HG03280 (cell line): ENCODE results near the gene SPTLC2.
A peak's percentile ranks its signal among the peaks of the same experiment; 100 is the strongest.

Experiments
- ATAC-seq: cut with Tn5 transposase; IDR thresholded peaks from one replicate; pipeline ENCODE4 v1.9.1; 2021; ENCODE audit warnings: mild to moderate bottlenecking, moderate library complexity; ENCODE audit not compliant: unreplicated experiment

The SPTLC2 gene

DNA sequence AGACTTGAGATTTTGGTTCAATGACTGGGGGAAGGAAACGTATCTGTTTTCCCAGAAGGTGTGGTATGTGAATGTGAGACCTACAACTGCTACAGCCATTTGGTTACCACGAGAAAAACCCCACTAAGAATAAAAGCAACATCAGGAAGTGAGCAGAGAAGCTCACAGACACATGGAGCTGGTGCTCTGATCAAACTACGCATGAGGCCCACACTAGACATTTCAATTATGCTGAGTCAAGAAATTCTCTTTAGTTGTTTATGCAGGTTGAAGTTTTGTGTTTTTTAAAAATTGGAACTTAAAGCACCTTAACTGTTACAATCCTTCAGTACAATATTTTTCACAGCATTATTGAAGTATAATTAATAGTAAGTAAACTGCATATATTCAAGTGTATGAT, 8.9 kb upstream of the SPTLC2 start:
- no peak for ATAC-seq

DNA sequence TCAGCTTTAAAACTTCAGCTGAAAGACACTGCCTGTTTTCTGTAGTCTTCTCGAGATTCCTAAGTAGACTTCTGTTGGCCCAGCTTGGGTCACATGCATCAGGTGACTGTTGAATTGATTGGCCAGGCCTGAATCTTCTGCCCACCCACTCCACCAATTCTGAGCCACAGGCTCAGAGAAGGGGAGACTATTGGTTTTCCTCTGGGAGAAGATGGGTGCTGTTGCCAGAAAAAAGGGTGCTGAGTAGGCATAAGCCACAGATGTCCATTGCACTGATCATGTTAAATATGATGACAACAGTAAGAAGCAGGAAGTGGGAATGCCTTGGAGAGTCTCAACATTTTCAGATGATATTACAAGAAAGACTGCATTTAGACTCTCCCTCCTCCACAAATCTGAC, 6.8 kb upstream of the SPTLC2 start:
- no peak for ATAC-seq

DNA sequence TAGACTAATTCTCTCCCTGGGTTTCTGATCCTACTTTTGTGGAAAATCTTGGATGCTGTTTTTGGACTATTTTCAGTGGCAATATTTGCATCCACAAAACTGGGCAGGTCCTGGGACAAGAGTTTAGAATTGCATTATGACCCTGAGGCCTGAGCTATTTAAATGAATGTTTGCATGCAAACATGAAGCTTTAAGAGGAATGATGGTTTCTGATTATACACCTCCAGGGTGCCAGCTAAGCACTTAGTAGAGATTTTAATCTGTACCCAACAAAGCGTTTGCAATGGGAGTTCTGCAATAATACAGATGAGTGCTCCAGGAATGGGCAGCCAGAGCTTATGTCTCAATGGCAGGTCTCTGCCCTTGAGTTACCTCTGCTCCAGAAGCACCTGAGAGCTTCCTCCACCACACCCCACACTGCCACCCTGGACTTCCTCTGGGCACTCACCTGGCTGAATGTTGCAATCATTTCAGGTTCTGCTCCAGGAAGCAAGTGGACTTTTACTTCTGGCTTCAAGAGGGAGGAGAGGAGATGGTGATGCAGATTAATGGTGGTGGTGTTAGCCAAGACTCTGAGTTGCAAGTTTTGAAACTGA, 6.0 kb upstream of the SPTLC2 start:
- no peak for ATAC-seq

DNA sequence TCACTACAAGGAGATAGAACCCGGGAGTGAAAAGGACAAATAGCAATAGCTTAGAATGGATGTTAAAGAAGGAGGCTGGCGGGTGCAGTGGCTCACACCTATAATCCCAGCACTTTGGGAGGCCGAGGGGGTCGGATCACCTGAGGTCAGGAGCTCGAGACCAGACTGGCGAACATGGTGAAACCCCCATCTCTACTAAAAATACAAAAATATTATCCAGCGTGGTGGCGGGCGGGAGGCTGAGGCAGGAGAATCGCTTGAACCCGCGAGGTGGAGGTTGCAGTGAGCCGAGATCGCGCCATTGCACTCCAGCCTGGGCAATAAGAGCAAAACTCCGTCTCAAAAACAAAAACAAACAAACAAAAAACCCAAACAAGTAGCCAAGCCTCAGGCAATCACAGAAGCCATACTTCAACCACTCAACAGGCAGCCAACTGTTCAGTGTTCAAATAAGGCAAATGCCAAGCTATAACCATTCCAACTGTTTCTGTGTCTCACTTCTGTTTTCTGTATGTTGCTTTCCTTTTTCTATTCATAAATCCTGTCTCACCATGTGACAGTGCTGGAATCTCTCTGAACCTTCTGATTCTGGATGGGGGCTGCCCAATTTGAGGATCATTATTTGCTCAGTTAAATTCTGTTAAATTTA, 3.9 kb upstream of the SPTLC2 start:
- no peak for ATAC-seq

DNA sequence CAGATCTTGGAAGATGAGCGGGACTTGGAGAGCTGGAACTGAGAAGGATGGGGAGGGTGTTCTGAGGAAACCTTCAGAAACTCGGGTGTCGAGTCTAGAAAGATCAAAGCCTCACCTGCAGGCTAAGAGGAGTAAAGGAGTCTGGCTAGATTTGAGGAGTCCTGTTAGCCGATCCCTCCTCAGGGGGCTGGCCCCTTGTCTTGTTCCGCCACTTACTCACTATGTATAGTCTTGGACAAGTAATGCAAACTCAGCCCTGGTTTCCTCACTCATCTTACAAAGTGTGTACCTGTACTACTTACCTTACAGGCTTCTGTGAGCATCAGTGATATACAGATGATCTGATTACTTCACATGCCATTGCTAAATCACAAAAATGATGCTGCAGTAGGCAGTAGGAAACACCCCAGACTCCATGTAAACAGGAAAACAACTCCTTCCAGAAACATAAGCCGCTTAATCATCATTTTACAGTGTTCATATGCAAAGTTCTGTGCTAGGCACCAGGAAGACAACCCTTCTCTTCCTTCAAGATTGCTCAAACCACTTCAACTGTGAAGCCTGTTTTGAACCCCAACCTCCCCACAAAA, 2.0 kb upstream of the SPTLC2 start:
- ATAC-seq = no peak

DNA sequence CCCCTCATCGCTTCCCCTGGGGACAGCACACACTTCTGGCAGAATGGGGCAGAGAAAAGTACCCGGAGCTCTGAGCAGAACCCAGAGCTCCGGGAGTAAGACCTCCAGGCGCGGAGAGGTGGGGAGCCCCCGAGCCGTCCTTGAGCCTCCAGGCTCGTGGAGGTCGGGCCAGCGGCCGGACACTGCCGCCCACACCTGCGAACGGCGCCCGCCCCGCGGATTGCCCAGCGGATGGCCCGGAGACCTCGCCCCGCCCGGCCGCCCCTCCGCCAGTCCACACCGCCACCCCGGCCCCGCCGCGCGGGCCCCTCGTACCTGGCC, 344 bp downstream of the SPTLC2 start:
- peak; percentile 0 for ATAC-seq

DNA sequence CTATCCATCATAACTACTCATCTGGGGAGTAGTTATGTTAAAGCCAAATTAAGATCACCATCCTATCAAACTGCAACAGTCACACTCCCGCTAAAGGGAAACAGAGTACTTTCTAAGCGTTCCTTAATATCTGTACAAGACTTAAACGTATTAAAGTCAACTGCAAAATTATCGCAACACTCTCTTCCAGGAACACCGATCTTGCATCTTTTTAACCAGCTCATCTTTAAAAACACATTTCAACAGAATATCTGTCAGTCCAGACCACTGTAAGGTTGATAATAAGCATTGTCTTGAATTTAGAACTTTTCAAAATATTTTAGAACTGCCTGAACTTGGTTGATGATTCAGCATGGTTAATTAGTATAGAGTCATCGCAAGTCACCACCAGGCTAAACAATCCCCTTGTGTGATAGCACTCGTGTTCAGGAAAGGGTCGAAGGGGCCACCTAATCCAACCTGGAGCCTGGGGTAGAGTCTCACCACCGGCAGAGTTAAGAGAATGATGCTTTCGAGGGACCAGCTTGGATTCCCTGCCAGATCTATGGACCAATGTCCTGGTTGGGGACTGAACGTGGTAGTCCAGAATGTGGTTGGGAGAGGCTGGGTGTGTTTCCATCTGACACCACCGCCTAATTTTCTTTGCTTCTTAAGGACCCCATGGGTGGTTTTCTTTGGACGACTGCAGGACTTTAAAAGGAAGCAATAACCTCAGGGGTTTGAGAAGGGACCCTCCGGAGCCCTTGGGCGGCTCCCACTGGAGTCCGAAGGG, 890 bp downstream of the SPTLC2 start:
- ATAC-seq = no peak

DNA sequence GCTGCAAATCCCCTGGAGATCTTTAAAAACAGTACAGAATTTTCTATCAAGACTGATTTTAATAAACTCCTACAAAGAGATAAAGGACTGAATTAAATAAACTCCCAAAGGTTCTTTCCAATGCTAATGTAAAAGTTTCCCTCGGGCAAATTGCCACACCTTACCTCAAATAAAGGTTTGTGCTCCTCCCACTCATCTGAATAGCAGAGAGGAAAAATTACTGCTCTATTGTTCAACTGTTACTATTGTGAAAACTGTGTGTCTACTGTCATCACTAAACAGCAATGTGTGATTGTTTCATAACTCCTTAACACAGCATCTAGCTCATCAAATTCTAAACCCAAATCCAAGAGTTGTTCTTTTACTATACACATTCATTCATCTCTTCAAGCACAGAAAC, 3.2 kb downstream of the SPTLC2 start:
- ATAC-seq = no peak

DNA sequence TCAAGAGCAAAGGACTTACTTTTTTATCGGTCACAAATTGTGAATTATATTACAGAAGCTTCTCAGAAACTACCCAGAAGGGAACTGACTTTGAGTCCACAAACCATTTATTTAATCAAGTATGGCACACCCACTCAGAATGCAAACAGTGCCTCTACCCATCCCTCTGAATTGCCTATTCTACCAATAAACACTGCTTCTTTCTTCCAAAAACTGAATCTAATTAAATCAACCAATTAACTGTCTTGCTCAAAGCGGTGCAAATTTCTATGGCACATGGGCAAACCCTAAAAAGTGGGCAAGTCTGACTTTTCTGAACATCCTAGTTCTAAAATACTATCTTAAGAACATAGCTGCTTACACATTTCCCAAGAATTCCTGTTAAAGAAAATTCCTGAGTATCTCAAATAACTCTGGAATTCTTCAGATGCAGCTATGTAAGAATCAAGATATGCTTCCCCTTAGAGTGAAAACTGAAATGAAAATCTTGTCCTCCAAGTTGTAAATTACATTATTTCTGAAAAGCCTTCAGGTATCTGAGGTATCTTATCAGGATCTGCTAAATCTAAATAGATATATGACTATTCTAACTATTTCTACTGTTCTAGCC, 4.3 kb downstream of the SPTLC2 start:
- no peak for ATAC-seq

DNA sequence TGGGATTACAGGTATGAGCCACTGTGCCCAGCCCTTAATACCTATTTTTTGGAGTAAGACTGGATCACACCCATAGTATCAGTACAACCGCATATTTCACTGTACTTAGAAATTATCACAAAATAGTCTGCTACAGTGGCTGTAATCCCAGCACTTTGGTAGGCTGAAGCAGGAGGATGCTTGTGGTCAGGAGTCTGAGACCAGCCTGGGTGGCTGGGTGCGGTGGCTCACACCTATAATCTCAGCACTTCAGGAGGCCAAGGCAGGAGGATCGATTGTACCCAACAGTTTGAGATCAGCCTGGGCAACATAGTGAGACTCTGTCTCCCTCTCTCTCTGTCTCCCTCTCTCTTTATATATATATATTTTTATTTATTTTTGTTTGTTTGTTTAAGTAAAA, 5.9 kb downstream of the SPTLC2 start:
- no peak for ATAC-seq

DNA sequence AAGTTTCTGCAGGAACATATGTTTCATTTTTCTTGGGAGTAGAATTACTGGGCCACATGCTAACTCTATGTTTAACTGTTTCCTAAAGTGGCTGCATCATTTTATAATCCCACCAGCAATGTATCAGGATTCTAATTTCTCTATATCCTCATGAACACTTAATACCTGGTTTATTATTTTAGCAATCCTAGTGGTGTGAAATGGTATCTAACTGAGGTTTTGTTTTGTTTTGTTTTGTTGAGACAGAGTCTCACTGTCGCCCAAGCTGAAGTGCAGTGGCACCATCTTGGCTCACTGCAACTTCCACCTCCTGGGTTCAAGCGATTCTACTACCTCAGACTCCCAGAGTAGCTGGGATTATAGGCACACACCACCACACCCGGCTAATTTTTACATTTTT, 6.5 kb downstream of the SPTLC2 start:
- no peak for ATAC-seq

DNA sequence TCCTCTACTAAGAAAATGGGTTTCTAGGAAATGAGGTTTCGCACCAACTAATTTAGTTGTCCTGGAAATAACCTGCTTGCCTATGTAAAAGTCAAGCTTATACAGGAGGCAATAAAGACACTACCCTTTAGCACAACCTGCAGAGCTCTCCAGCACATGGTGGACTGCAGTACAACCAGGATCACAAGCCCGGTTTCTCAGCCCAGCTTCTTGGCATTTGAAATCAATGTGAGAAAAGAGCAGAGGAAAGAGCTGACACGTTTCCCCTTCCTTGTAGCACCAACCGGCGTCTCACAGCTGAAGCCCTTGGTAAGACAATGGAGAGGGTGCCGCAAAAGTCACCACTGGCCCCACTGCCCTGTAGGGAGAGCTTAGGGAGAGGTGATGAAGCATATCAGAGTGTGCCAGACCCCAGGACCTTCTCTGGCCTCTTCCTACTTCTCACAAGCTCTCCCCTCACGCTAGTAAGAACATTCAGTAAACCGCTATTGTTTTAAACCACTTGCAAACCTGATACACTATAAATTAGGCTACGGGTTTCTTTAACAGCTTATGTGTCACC, 8.6 kb downstream of the SPTLC2 start:
- ATAC-seq = no peak

DNA sequence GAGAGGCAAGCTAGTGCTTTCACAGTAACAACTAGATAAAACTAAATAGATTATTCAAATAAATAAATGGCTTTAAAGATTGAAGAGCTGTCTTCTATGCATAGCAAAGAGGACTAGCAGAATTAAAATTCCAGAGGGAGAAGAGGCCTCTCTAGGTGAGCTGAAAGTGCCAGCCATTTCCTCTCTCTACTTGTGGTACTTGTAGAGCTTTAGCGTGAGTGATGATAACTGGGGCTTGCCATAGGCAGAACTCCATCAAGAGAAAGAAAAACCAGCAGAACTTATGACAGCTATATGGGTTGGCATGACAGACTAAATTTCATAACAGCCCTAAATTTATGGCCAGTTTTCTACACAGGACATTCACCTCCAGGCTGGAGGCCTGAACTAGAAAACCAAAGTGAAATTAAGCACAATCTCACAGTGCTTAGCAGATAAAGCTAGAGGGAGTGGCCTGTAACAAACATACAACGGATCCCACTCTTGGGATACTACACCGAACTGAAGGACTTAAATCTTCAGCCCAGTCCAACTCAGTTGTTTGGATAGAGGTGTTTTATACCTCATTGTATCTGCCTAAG, 11.0 kb downstream of the SPTLC2 start:
- no peak for ATAC-seq

DNA sequence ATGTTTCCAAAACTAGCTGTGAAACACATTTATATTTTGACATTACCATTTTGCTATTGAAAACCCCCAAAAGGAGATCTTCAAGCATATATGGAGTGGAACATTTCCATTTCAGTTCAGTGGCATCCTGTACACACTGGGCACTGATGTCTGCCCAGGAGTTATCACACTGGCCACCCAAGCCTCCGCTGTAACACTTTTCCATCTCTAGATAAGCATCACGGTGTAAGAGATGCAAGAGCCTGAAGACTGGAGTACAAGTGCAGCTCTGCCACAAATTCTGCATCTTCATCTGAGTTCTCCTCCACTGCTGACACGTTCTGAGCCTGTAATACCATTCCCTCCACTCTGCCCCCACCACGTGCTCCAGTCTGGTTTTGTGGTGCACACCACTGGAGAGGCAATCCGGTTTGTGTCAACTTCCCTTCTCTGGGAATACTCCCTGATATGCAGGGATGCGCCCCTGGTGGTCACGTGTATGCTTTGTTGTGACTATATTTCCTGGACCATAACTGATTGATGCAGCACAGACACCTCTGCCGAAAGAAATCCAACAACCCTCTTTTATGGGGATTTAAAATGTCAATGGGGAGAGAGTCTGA, 12.7 kb downstream of the SPTLC2 start:
- no peak for ATAC-seq

DNA sequence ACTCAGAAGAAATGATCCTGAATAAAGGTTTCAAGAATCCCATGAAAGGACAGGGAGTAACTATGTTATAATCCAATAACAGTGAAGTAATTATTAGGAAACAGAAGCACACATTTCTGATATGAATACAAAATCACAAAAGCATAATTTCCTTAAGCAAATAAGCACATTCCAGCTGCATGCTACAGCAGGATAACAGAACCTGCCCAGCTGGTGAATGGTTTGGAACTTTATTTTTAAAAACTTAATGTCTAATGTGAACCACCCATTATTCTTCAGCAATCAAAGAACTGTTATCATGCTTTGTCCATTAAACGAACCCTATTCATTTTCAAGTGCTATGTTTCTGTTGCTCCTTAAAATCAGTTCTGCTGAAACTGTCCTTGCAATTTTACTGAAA, 13.4 kb downstream of the SPTLC2 start:
- ATAC-seq = no peak

DNA sequence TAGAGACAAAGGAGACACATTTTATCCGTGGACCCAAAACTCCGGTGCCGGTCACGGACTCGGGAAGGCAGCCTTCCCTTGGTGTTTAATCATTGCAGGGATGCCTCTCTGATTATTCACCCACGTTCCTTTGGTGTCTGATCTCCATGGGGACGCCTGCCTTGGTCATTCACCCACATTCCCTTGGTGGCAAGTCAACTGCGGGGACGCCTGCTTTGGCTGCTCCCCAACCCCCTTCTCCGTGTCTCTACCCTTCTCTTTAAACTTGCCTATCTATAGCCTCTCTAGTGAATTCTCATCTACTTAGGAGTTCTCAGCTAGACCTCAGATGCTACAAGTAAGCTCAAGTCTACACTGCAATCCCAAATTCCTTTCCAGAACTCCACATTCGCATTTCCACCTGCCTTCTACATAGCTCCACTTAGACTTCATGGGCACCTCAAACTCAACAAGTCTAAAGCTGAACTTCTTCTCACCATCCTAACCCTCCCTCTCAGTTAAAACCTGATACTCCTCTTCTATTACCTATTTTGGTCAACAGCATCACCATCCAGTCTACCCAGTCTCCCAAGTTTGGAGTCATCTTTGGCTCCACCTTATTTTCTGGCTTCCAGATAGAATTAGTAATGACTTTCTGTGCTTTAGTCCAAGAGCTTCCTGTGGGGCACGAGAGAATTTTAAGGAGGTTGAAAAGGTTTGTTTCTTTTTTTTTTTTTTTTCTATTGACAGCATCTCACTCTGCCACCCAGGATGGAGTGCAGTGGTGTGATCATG, 14.4 kb downstream of the SPTLC2 start:
- no peak for ATAC-seq

DNA sequence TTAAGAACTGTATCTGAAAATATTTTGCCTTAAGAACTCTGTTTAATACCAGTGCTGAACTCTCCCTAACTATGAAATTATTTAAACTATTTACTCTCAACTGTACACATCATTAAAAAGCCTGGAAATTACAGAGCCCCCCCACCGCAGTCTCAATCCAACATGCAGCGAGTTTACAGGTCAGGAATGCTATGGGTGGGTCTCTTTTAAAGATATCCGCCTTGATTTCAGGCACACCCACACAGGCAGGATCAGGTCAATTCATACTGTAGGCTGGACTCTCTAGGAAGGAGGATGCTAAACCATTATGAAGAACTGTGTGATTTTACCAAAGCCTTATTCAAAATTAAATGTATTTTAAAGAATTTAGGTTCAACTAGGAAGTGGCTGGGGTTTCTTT, 16.5 kb downstream of the SPTLC2 start:
- no peak for ATAC-seq

DNA sequence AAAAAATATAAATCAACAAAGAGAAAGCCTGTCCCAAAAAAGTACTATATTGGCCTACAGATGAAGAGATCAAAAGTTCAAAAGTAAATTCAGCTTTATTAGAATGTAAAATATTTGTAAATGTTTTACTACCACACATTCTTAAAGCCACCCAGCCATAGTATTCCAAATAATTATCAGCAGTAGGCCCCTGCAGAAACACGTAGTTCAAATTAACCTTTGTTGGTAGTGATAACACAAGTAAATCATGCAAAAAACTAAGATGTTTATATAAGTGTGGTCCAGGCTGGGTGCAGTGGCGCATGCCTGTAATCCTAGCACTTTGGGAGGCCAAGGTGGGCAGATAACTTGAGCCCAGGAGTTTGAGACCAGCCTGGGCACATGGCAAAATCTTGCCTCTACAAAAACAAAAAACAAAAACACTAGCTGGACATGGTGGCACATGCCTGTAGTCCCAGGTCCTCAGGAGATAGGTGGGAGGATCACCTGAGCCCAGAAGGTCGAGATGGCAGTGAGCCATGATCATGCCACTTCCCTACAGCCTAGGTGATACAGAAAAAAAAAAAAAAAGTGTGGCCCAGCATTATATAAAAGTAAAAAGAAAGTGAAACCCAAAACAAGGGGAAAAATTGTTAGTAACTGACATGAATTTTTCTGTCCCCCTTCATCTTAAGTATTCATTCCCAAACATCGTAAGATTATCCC, 17.9 kb downstream of the SPTLC2 start:
- no peak for ATAC-seq

DNA sequence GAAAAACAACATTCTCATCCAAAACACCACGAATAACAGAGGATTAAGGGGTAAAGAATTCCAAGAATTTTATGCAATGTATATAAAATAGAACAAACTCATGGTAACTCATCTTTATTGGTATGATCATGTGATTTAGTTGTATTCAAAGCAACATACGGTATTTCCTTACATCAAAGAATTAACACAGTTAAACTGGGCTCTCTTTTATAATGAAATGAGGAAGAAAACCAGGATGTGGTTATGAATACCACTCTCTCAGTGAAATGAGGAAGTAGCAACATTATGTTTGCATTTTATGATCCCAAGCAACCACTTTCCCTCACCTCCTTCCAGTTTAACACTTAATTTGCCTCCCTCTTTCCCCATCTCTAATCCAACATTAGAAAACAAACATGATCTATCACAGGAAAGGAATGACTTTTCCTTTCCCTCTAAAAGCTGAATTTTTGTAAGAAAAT, 22.9 kb downstream of the SPTLC2 start:
- ATAC-seq = peak; percentile 66
